Neural progenitor cell (in vitro differentiated cells): ENCODE results near the gene PNP.
"Not testable (repeated sequence)": the region's sequence is repeated elsewhere in the genome, so short reads cannot be mapped to it uniquely, and the experiment has no call there.

Experiments
- CTCF ChIP-seq: fragments of 200-600 bp; sonication (generic); IDR thresholded peaks from 2 replicates; pipeline ENCODE4 v1.5.1; 2017; ENCODE audit warnings: antibody characterized with exemption, mild to moderate bottlenecking
- EZH2 ChIP-seq: fragments of 200-600 bp; sonication (generic); IDR thresholded peaks from 2 replicates; pipeline ENCODE4 v1.6.1; 2017; ENCODE audit warnings: antibody characterized with exemption, mild to moderate bottlenecking, moderate library complexity
- EZH2phosphoT487 ChIP-seq: fragments of 200-600 bp; sonication (generic); IDR thresholded peaks from 2 replicates; pipeline ENCODE4 v1.6.1; 2017; ENCODE audit warnings: antibody characterized with exemption

- not testable (repeated sequence) for TF ChIP-seq EZH2, CTCF, EZH2phosphoT487
Observed at GRCh38 chr14:20507537-20507936, 38.3 kb downstream of the PNP start.
